Effector memory CD8-positive, alpha-beta T cell (primary cell): ENCODE measurements around the gene ZNF335.
"Not testable (repeated sequence)": the region's sequence is repeated elsewhere in the genome, so short reads cannot be mapped to it uniquely, and the experiment has no call there.

Experiments used
- ATAC-seq: fragments of 150-1000 bp; cut with Tn5 transposase; replicated peaks from 2 replicates; pipeline ENCODE4 v1.10.0; 2021; ENCODE audit warnings: mild to moderate bottlenecking, moderate library complexity
- DNase-seq, 3 experiments: peaks; one replicate each; pipeline ENCODE4 v3.0.0; 2021
- H3K27ac Mint-ChIP-seq, 2 donors: one replicate each; pipeline ENCODE4 v1.8.0; 2022; ENCODE audit warnings: mild to moderate bottlenecking in 2 of 2, mixed read lengths in 2 of 2, moderate library complexity in 2 of 2
- H3K27me3 Mint-ChIP-seq, 2 donors: one replicate each; pipeline ENCODE4 v1.8.0; 2022; ENCODE audit warnings: mixed read lengths in 2 of 2
- H3K36me3 Mint-ChIP-seq: one replicate; pipeline ENCODE4 v1.8.0; 2022; ENCODE audit warnings: mild to moderate bottlenecking, moderate library complexity, mixed read lengths; ENCODE audit not compliant: insufficient read depth
- H3K4me1 Mint-ChIP-seq, 2 donors: one replicate each; pipeline ENCODE4 v1.8.0; 2022; ENCODE audit warnings: low read depth in 2 of 2, mixed read lengths in 2 of 2
- H3K4me3 Mint-ChIP-seq, 2 donors: one replicate each; pipeline ENCODE4 v1.8.0; 2022; ENCODE audit warnings: mild to moderate bottlenecking in 2 of 2, mixed read lengths in 2 of 2, moderate library complexity in 2 of 2
- H3K9me3 Mint-ChIP-seq, 2 donors: one replicate each; pipeline ENCODE4 v1.8.0; 2022; ENCODE audit warnings: mixed read lengths in 2 of 2

The ZNF335 gene

GRCh38 chr20:45908084-45908483, 63.9 kb downstream of the ZNF335 start:
- no peak for DNase-seq
- Mint-ChIP-seq H3K27me3 (no peaks in the 10 kb centered on the region), H3K4me1 (peaks cover 11 to 16% of the 10 kb centered on the region in 2 donors), H3K27ac (peak overlapping the region in 1 of 2 donors; percentile 14), H3K4me3 (no peak overlapping the region), H3K9me3 (no peaks in the 10 kb centered on the region), H3K36me3 (peaks cover 6% of the 10 kb centered on the region)
- ATAC-seq = no peak

- Mint-ChIP-seq H3K9me3 (no peaks in the 10 kb centered on the region), H3K36me3 (peaks cover 6% of the 10 kb centered on the region), H3K27ac (no peak overlapping the region), H3K4me3 (no peak overlapping the region), H3K4me1 (peaks cover 11 to 16% of the 10 kb centered on the region in 2 donors), H3K27me3 (no peaks in the 10 kb centered on the region)
- DNase-seq (no peak), ATAC-seq (no peak)
Observed at GRCh38 chr20:45907219-45907948, 64.6 kb downstream of the ZNF335 start.

- no peak for DNase-seq
- Mint-ChIP-seq H3K36me3 (peaks cover under 1% of the 10 kb centered on the region), H3K27me3 (no peaks in the 10 kb centered on the region), H3K27ac (no peak overlapping the region), H3K4me3 (no peak overlapping the region), H3K4me1 (peaks cover 1 to 2% of the 10 kb centered on the region in 2 donors), H3K9me3 (no peaks in the 10 kb centered on the region)
- no peak for ATAC-seq
Observed at GRCh38 chr20:45905505-45906079, 66.4 kb downstream of the ZNF335 start.

- H3K27me3 Mint-ChIP-seq = no peaks in the 10 kb centered on the region
- H3K27ac Mint-ChIP-seq = peak overlapping the region in 1 of 2 donors; percentile 38
- DNase-seq (no peak), ATAC-seq (no peak)
- H3K9me3 Mint-ChIP-seq = no peaks in the 10 kb centered on the region
- no peaks in the 10 kb centered on the region for H3K4me1 Mint-ChIP-seq
- no peaks in the 10 kb centered on the region for H3K36me3 Mint-ChIP-seq
- no peak overlapping the region for H3K4me3 Mint-ChIP-seq
Observed at GRCh38 chr20:45904583-45905504, 67.2 kb downstream of the ZNF335 start.

GRCh38 chr20:45902199-45902701, 69.8 kb downstream of the ZNF335 start:
- Mint-ChIP-seq H3K4me1 (no peaks in the 10 kb centered on the region), H3K4me3 (no peak overlapping the region), H3K27ac (no peak overlapping the region), H3K9me3 (no peaks in the 10 kb centered on the region), H3K36me3 (peaks cover 3% of the 10 kb centered on the region), H3K27me3 (no peaks in the 10 kb centered on the region)
- DNase-seq = no peak
- no peak for ATAC-seq

GRCh38 chr20:45901332-45901731, 70.7 kb downstream of the ZNF335 start:
- not testable (repeated sequence) for H3K4me3 Mint-ChIP-seq, H3K36me3 Mint-ChIP-seq, ATAC-seq, H3K27me3 Mint-ChIP-seq, H3K27ac Mint-ChIP-seq, H3K9me3 Mint-ChIP-seq, DNase-seq, H3K4me1 Mint-ChIP-seq

GRCh38 chr20:45899046-45899835, 72.8 kb downstream of the ZNF335 start:
- DNase-seq (no peak), ATAC-seq (no peak)
- no peak overlapping the region for H3K4me3 Mint-ChIP-seq
- H3K27me3 Mint-ChIP-seq = no peaks in the 10 kb centered on the region
- peaks cover 3% of the 10 kb centered on the region for H3K36me3 Mint-ChIP-seq
- no peaks in the 10 kb centered on the region for H3K9me3 Mint-ChIP-seq
- no peaks in the 10 kb centered on the region for H3K4me1 Mint-ChIP-seq
- H3K27ac Mint-ChIP-seq = no peak overlapping the region
